GM06990 (cell line): ENCODE data around the gene SPTSSA.

ENCODE experiments used
- DNase-seq: peaks from one replicate; pipeline ENCODE4 v3.0.0-alpha.2; 2011; ENCODE audit not compliant: insufficient read length; ENCODE audit errors: extremely low read depth
- H3K27me3 ChIP-seq: replicated peaks from 2 replicates; pipeline ENCODE4 v1.6.0; 2011; ENCODE audit warnings: low read length; ENCODE audit not compliant: control insufficient read depth, insufficient read depth
- H3K36me3 ChIP-seq: 2 replicates; pipeline ENCODE4 v1.5.1; 2011; ENCODE audit warnings: low read length; ENCODE audit not compliant: control insufficient read depth, insufficient read depth
- H3K4me3 ChIP-seq: replicated peaks from 2 replicates; pipeline ENCODE4 v1.5.1; 2011; ENCODE audit warnings: low read depth, mild to moderate bottlenecking, control low read depth, low read length
- CTCF ChIP-seq: IDR thresholded peaks from 2 replicates; pipeline ENCODE4 v1.5.1; 2011; ENCODE audit warnings: low read length, control low read depth, mild to moderate bottlenecking, inconsistent platforms; ENCODE audit not compliant: insufficient read depth, poor library complexity, severe bottlenecking

Gene SPTSSA

DNA sequence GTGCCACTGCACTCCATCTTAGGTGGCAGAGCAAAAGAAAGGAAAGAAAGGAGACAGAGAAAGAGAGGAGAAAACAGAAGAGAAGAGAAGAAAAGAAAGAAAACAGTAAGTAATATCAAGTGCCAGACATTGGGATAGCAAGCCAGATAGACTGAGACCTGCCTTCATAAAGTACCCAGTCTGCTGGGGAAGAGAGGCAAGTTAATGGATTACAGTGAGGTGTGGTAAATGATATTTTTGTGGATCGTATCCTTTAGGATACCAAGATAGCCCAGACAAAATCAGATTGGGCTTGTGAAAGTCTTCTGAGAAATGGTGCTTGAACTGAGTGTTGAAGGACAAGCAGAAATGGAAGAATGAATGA lies 1.5 kb upstream of the SPTSSA start:
- TF ChIP-seq CTCF = no peak
- DNase-seq = no peak
- no peak overlapping the region for H3K4me3 ChIP-seq
- no peaks in the 10 kb centered on the region for H3K36me3 ChIP-seq
- no peaks in the 10 kb centered on the region for H3K27me3 ChIP-seq

- no peak for TF ChIP-seq CTCF
- DNase-seq = no peak
Measured at GRCh38 chr14:34461334-34462131, 507 bp downstream of the SPTSSA start.

DNA sequence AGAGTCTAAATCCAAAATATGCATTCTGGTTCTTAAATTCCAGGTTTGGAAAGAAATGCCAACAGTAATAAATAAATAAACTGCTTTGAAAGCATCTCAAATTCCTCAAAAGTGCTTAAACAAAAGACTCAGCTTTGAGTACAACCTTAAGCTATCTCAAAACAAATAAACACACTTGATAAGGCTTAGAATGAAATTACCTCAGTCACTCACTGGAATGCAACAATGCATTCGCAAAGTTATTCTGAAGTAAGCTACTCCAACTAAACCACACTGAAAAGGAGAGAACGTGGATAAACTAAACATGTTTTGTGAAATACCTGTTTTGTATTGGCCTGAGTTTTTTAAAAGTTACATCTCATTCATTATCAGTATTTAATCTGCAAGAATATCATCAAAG lies 1.2 kb downstream of the SPTSSA start:
- no peaks in the 10 kb centered on the region for H3K36me3 ChIP-seq
- no peak for DNase-seq
- no peaks in the 10 kb centered on the region for H3K27me3 ChIP-seq
- H3K4me3 ChIP-seq = peak overlapping the region; percentile 89
- TF ChIP-seq CTCF = no peak

More at GRCh38 chr14:34461334-34462131, 507 bp downstream of the SPTSSA start:
- Histone ChIP-seq H3K27me3 (no peaks in the 10 kb centered on the region), H3K4me3 (peak overlapping the region; percentile 89), H3K36me3 (no peaks in the 10 kb centered on the region)

DNA sequence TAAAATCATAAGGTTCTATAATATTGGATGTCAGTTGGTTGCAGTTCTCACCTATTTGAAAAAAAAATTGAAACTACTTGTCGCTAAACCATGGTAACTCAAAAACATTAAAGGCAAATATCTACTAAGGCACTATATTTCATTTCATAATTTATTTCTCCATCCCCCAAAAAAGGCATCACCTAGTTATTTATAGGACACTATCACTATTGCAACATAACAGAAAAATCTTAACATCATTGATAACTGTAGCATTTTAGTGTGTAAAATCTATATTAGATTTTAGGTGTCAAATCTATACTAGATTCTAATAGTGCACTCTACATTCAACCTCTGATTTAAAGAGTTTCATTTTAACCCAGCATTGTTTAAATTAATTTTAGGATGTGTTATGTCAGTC lies 1.7 kb downstream of the SPTSSA start:
- Histone ChIP-seq H3K36me3 (no peaks in the 10 kb centered on the region), H3K4me3 (peak overlapping the region; percentile 89), H3K27me3 (no peaks in the 10 kb centered on the region)
- no peak for TF ChIP-seq CTCF
- no peak for DNase-seq

DNA sequence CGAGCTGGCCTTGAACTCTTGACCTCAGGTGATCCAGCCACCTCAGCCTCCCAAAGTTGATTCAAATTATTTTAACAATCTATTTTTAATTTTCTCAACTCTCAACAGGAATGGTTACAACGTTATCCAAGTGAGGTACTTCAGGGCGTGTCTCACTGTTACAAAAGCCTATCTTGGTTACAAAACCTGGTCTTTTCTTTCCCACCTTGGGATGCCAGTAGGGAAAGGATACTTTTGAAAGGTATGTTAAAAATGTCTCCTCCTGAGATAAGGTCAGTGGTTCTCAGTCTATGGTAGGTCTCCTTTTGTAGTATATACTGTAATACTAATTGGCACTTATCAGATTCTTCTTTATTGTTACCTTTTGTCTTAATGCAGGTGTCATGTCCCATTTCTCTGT lies 4.9 kb downstream of the SPTSSA start:
- Histone ChIP-seq H3K36me3 (peaks cover 3% of the 10 kb centered on the region), H3K4me3 (no peak overlapping the region), H3K27me3 (no peaks in the 10 kb centered on the region)
- TF ChIP-seq CTCF = no peak
- no peak for DNase-seq
